Mesenchymal stem cell (in vitro differentiated cells and primary cell): Measurements from ENCODE around the gene TIMD4.

Experiments
- DNase-seq: peaks from one replicate; pipeline ENCODE4 v3.0.0-alpha.2; 2013
- H2AFZ ChIP-seq: one replicate; pipeline ENCODE4 v1.6.1; 2013; ENCODE audit warnings: low read depth, mild to moderate bottlenecking, control low read depth, inconsistent platforms, low read length, moderate library complexity
- H2AK5ac ChIP-seq: 2 replicates; pipeline ENCODE4 v1.6.1; 2013; ENCODE audit warnings: low read length, moderate library complexity, mild to moderate bottlenecking, inconsistent platforms; ENCODE audit not compliant: severe bottlenecking
- H2BK120ac ChIP-seq: one replicate; pipeline ENCODE4 v1.6.1; 2013; ENCODE audit warnings: low read depth, mild to moderate bottlenecking, inconsistent platforms, low read length, moderate library complexity
- H2BK12ac ChIP-seq, 2 experiments: one replicate each; pipeline ENCODE4 v1.6.1; 2013; ENCODE audit warnings: inconsistent platforms in 2 of 2, low read length in 2 of 2, mild to moderate bottlenecking in 2 of 2, moderate library complexity in 2 of 2, control low read depth in 1 of 2
- H2BK15ac ChIP-seq: one replicate; pipeline ENCODE4 v1.6.1; 2013; ENCODE audit warnings: mild to moderate bottlenecking, low read depth, inconsistent platforms; ENCODE audit not compliant: poor library complexity, severe bottlenecking
- H2BK5ac ChIP-seq: 2 replicates; pipeline ENCODE4 v1.6.1; 2013; ENCODE audit warnings: low read depth, mild to moderate bottlenecking, low read length, control low read depth, inconsistent platforms; ENCODE audit not compliant: poor library complexity, severe bottlenecking
- H3K14ac ChIP-seq, 2 experiments: one replicate each; pipeline ENCODE4 v1.6.1; 2013; ENCODE audit warnings: inconsistent platforms in 2 of 2, low read length in 2 of 2, control low read depth in 1 of 2, mild to moderate bottlenecking in 1 of 2, moderate library complexity in 1 of 2
- H3K18ac ChIP-seq, 2 experiments: one replicate each; pipeline ENCODE4 v1.6.1; 2013; ENCODE audit warnings: inconsistent platforms in 2 of 2, low read length in 2 of 2, control low read depth in 1 of 2, low read depth in 1 of 2, mild to moderate bottlenecking in 1 of 2
- H3K23ac ChIP-seq, 2 experiments: one replicate each; pipeline ENCODE4 v1.6.1; 2013; ENCODE audit warnings: inconsistent platforms in 2 of 2, low read length in 2 of 2, mild to moderate bottlenecking in 2 of 2, moderate library complexity in 2 of 2, control low read depth in 1 of 2
- H3K27ac ChIP-seq: 2 replicates; pipeline ENCODE4 v1.5.1; 2013; ENCODE audit warnings: mild to moderate bottlenecking, moderate library complexity, low read length, control low read depth, inconsistent platforms; ENCODE audit not compliant: poor library complexity, severe bottlenecking
- H3K27me3 ChIP-seq, 2 experiments: 2 replicates each; pipeline versions ENCODE4 v1.6.1 to v1.7.0; 2013; ENCODE audit warnings: low read length in 2 of 2, mild to moderate bottlenecking in 2 of 2, moderate library complexity in 2 of 2, control low read depth in 1 of 2, inconsistent platforms in 1 of 2; ENCODE audit not compliant: control insufficient read depth in 1 of 2, insufficient read depth in 1 of 2
- H3K36me3 ChIP-seq, 2 experiments: 2 replicates each; pipeline versions ENCODE4 v1.6.1 to v1.7.0; 2013; ENCODE audit warnings: low read length in 2 of 2, control low read depth in 1 of 2, inconsistent platforms in 1 of 2, low read depth in 1 of 2, mild to moderate bottlenecking in 1 of 2; ENCODE audit not compliant: insufficient read depth in 2 of 2, control insufficient read depth in 1 of 2
- H3K4ac ChIP-seq, 2 experiments: one replicate each; pipeline ENCODE4 v1.6.1; 2013; ENCODE audit warnings: inconsistent platforms in 2 of 2, low read length in 2 of 2, mild to moderate bottlenecking in 2 of 2, moderate library complexity in 2 of 2, control low read depth in 1 of 2, low read depth in 1 of 2
- H3K4me1 ChIP-seq: 2 replicates; pipeline ENCODE4 v1.6.1; 2013; ENCODE audit warnings: low read depth, low read length, control low read depth; ENCODE audit not compliant: control insufficient read depth, insufficient read depth
- H3K4me2 ChIP-seq: 2 replicates; pipeline ENCODE4 v1.6.1; 2013; ENCODE audit warnings: low read length, mild to moderate bottlenecking, inconsistent platforms; ENCODE audit not compliant: poor library complexity, severe bottlenecking
- H3K4me3 ChIP-seq, 2 experiments: 2 replicates each; pipeline versions ENCODE4 v1.5.1 to v1.7.0; 2013; ENCODE audit warnings: low read length in 2 of 2, mild to moderate bottlenecking in 2 of 2, control low read depth in 1 of 2, low read depth in 1 of 2; ENCODE audit not compliant: insufficient read depth in 1 of 2
- H3K79me1 ChIP-seq: replicated peaks from 2 replicates; pipeline ENCODE4 v1.6.1; 2013; ENCODE audit warnings: mild to moderate bottlenecking, control low read depth, low read length, inconsistent platforms; ENCODE audit not compliant: poor library complexity, severe bottlenecking
- H3K9ac ChIP-seq: 2 replicates; pipeline ENCODE4 v1.7.0; 2013; ENCODE audit warnings: mild to moderate bottlenecking, low read length, moderate library complexity
- H3K9me3 ChIP-seq: 2 replicates; pipeline ENCODE4 v1.7.0; 2013; ENCODE audit warnings: mild to moderate bottlenecking, low read length; ENCODE audit not compliant: control insufficient read depth
- H4K8ac ChIP-seq: one replicate; pipeline ENCODE4 v1.6.1; 2013; ENCODE audit warnings: inconsistent platforms, mild to moderate bottlenecking, low read length, moderate library complexity
- H4K91ac ChIP-seq: one replicate; pipeline ENCODE4 v1.6.1; 2013; ENCODE audit warnings: mild to moderate bottlenecking, low read length, inconsistent platforms
- WGBS: methylation state at CpG from one replicate; pipeline ENCODE4 v1.1.7; 2013; ENCODE audit warnings: mixed read lengths; 5-methylcytosine and 5-hydroxymethylcytosine counted together

TIMD4 gene

DNA sequence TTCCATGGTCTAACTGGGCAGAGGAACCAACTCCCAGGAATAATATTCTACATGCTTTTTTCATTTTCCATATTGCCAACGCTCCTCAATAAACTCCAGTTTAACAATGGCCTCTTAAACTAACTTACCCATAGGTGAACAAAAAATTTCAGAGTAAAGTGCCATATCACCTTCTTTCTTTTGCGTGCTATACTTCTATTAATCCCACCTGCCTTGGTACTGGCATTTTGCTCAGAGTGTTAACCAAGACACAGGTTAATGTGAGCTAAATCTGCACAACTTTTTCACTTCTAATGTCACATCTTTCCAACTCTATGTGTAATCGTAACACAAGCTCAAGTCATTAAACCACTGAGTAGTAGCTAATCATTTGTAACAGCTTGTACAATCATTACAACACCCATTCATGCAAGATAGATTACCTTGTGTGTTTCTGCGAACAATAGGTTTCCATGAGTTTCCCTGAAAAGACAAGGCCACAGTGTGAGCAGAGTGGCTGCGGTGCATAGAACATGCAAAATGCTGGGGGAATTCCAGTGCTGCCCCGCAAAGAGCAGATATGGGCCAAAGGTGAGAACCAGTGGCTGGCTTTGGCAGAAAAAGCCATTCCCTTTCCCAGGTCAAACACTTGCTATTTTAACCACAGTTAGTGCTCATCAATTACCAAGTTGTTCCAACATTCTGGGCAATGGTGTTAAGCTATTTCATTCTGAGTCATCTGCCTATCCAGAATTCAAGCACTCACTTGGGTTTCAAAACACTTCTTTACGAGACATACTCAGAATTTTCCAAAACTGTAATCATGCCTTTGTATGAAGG lies 42.8 kb downstream of the TIMD4 start:
- DNase-seq, result no peak
- Histone ChIP-seq H4K8ac (no peak overlapping the region), H3K4me3 (no peak overlapping the region), H3K4me1 (peaks cover 3% of the 10 kb centered on the region), H2AFZ (no peak overlapping the region), H3K14ac (no peak overlapping the region), H3K36me3 (no peaks in the 10 kb centered on the region), H2AK5ac (no peak overlapping the region), H3K4ac (no peak overlapping the region), H3K79me1 (no peaks in the 10 kb centered on the region), H2BK12ac (no peak overlapping the region), H3K4me2 (no peak overlapping the region), H2BK120ac (no peak overlapping the region), H3K27ac (peak overlapping the region; percentile 93), H3K18ac (no peak overlapping the region), H2BK15ac (no peak overlapping the region), H3K23ac (no peak overlapping the region), H4K91ac (no peak overlapping the region), H3K9me3 (no peaks in the 10 kb centered on the region), H2BK5ac (peak overlapping the region; percentile 61), H3K27me3 (no peaks in the 10 kb centered on the region), H3K9ac (no peak overlapping the region)
- WGBS, result 76% methylated on average over 7 of the region's 7 CpGs

DNA sequence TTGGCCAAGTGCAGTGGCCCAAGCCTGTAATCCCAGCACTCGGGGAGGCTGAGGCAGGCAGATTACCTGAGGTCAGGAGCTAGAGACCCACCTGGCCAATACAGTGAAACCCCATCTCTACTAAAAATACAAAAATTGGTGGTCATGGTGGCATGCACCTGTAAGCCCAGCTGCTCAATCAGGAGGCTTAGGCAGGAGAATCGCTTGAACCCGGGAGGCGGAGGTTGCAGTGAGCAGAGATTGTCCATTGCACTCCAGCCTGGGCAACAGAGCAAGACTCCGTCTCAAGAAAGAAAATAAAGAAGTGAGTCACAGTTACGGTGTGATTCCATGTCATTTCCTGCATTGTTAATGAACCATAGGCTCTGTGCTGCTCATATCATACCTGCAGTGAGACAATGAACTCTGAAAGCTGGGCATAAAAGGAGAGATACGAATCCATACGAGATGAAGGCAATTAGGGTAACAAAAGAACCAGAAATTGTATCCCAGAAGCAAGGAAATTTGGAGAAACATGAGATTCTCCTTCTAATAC lies 44.6 kb downstream of the TIMD4 start:
- H3K4me3 ChIP-seq, result no peak overlapping the region
- no peak overlapping the region for H2BK5ac ChIP-seq
- WGBS, result 93% methylated on average over 8 of the region's 8 CpGs
- H2BK15ac ChIP-seq, result no peak overlapping the region
- H3K79me1 ChIP-seq, result no peaks in the 10 kb centered on the region
- H3K36me3 ChIP-seq, result no peaks in the 10 kb centered on the region
- H3K27ac ChIP-seq, result no peak overlapping the region
- H3K9ac ChIP-seq, result no peak overlapping the region
- no peak overlapping the region for H3K4me2 ChIP-seq
- H3K14ac ChIP-seq, result no peak overlapping the region
- H3K9me3 ChIP-seq, result no peaks in the 10 kb centered on the region
- H2BK12ac ChIP-seq, result no peak overlapping the region
- no peak overlapping the region for H3K18ac ChIP-seq
- H3K4ac ChIP-seq, result no peak overlapping the region
- H4K8ac ChIP-seq, result no peak overlapping the region
- no peak overlapping the region for H2AK5ac ChIP-seq
- no peak for DNase-seq
- no peak overlapping the region for H3K23ac ChIP-seq
- H4K91ac ChIP-seq, result no peak overlapping the region
- H2AFZ ChIP-seq, result no peak overlapping the region
- H3K27me3 ChIP-seq, result no peaks in the 10 kb centered on the region
- peaks cover 6% of the 10 kb centered on the region for H3K4me1 ChIP-seq
- H2BK120ac ChIP-seq, result no peak overlapping the region

DNA sequence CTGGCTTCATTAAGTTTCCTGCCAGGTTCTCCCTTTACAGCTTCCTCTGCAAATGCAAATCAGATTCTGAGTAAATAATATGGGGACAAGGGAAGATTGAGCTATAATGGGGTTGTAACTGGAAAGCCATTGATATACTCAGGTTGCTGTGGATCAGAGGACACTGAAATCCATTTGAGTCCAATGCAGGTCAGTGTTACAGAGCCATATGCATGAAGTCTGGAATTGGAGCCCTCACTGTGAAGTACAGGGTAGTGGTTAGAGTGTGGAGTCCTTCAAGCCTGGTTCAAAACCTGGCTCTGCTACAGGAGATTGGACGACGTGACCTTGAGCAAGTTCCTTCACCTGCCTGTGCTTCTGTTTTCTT lies 48.7 kb downstream of the TIMD4 start:
- no peaks in the 10 kb centered on the region for H3K36me3 ChIP-seq
- no peak overlapping the region for H3K23ac ChIP-seq
- H3K27ac ChIP-seq, result no peak overlapping the region
- no peak for DNase-seq
- no peak overlapping the region for H2AFZ ChIP-seq
- H3K9ac ChIP-seq, result no peak overlapping the region
- H2BK12ac ChIP-seq, result no peak overlapping the region
- no peak overlapping the region for H2BK15ac ChIP-seq
- H3K27me3 ChIP-seq, result no peaks in the 10 kb centered on the region
- no peaks in the 10 kb centered on the region for H3K9me3 ChIP-seq
- H2BK120ac ChIP-seq, result no peak overlapping the region
- no peak overlapping the region for H4K8ac ChIP-seq
- WGBS, result 72% methylated on average over 2 of the region's 2 CpGs
- H2BK5ac ChIP-seq, result no peak overlapping the region
- no peak overlapping the region for H3K4ac ChIP-seq
- no peak overlapping the region for H3K4me2 ChIP-seq
- no peaks in the 10 kb centered on the region for H3K79me1 ChIP-seq
- no peak overlapping the region for H3K14ac ChIP-seq
- peaks cover 4% of the 10 kb centered on the region for H3K4me1 ChIP-seq
- H4K91ac ChIP-seq, result no peak overlapping the region
- H3K18ac ChIP-seq, result no peak overlapping the region
- peak overlapping the region; percentile 5 for H2AK5ac ChIP-seq
- no peak overlapping the region for H3K4me3 ChIP-seq

DNA sequence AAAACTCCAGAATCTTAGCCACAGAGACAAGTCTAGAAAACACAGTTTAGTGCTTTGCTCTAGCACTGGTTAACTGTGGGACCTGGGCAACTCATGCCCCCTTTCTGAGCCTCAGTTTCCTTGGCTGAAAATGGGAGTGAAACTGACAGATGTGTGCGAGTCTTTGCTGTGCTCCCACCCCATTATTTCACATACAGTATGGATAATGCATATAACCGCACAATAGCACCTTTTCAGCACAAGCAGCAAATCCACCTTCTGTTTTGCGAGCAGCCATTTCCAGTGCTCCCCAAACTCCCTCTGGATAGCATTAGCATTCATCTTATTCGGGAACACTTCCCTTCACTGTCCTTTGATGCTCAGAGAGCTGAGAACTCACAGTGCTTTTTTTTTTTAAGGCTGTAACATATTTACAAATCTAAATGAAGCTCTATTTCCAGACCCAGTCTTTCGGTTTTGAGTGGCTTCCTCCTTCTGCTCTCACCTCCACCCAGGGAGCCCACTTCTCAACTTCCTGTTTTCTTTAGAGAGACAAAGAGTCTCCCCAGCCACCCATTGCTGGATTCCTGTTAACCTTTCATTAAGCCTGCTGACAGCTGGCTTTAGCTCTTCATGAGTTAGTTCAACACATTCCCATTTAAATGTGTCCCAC lies 49.2 kb downstream of the TIMD4 start:
- peaks cover 4% of the 10 kb centered on the region for H3K4me1 ChIP-seq
- no peak overlapping the region for H2BK120ac ChIP-seq
- H3K18ac ChIP-seq, result no peak overlapping the region
- H3K9ac ChIP-seq, result no peak overlapping the region
- peak overlapping the region; percentile 31 for H4K8ac ChIP-seq
- no peak overlapping the region for H2BK15ac ChIP-seq
- no peak overlapping the region for H2BK12ac ChIP-seq
- H3K79me1 ChIP-seq, result no peaks in the 10 kb centered on the region
- no peak overlapping the region for H2BK5ac ChIP-seq
- no peak overlapping the region for H3K14ac ChIP-seq
- DNase-seq, result no peak
- peak overlapping the region; percentile 70 for H2AK5ac ChIP-seq
- H3K23ac ChIP-seq, result no peak overlapping the region
- no peak overlapping the region for H4K91ac ChIP-seq
- H3K36me3 ChIP-seq, result no peaks in the 10 kb centered on the region
- no peak overlapping the region for H3K4ac ChIP-seq
- no peak overlapping the region for H3K4me2 ChIP-seq
- H3K4me3 ChIP-seq, result no peak overlapping the region
- H3K27me3 ChIP-seq, result no peaks in the 10 kb centered on the region
- H2AFZ ChIP-seq, result no peak overlapping the region
- H3K27ac ChIP-seq, result no peak overlapping the region
- H3K9me3 ChIP-seq, result no peaks in the 10 kb centered on the region
- 55% methylated on average over 5 of the region's 5 CpGs for WGBS
